A549 (cell line): ENCODE data around the gene EIF2B2. TPM values are rescaled to one million over a fixed set of nuclear protein-coding genes. Genes with fewer than 3 reads are reported as not detected.

Source experiments
- ATAC-seq, 2 experiments: fragments of 200-7000 bp in 1 of 2; fragments of >200 bp in 1 of 2; cut with Nextera tagmentation in 1 of 2; cut with Tn5 transposase in 1 of 2; 3 replicates each; pipeline versions ENCODE4 v1.8.0 to v1.9.1; 2018 to 2020; ENCODE audit warnings: mild to moderate bottlenecking in 1 of 2, moderate library complexity in 1 of 2
- CTCF ChIA-PET: fragments of 300-600 bp; sonication (Branson Sonifier 250); formaldehyde crosslinking; extraction: SDS; loops from one replicate; lab custom pipeline; 2021; ENCODE audit warnings: antibody characterized with exemption, inconsistent platforms; lab: Yijun Ruan, JAX
- POLR2A ChIA-PET: fragments of 350-600 bp; formaldehyde crosslinking; extraction: SDS; loops from one replicate; lab custom pipeline; 2021; ENCODE audit warnings: antibody characterized with exemption, inconsistent platforms; lab: Yijun Ruan, JAX
- DNase-seq, 2 experiments: peaks; one replicate each; pipeline versions ENCODE4 v3.0.0 to v3.0.0-alpha.2; 2011 to 2016; ENCODE audit warnings: low read depth in 1 of 2, low spot score in 1 of 2
- FAIRE-seq: peaks from 2 replicates; lab custom pipeline; 2011; peaks lifted over from hg19 to GRCh38; lab: Jason Lieb, UNC
- H3K27ac ChIP-seq, 2 experiments: fragments of >200 bp; sonication (Bioruptor Twin); formaldehyde crosslinking; 3 replicates each; pipeline ENCODE4 v1.5.1; 2016 to 2017
- H3K4me1 ChIP-seq: fragments of >200 bp; sonication (Bioruptor Twin); formaldehyde crosslinking; 3 replicates; pipeline ENCODE4 v1.6.1; 2016
- H3K4me2 ChIP-seq: fragments of >200 bp; sonication (Bioruptor Twin); formaldehyde crosslinking; 3 replicates; pipeline ENCODE4 v1.6.1; 2016
- H3K4me3 ChIP-seq: fragments of >200 bp; sonication (Bioruptor Twin); formaldehyde crosslinking; 3 replicates; pipeline ENCODE4 v1.5.1; 2016
- H3K9me3 ChIP-seq: fragments of >200 bp; sonication (Bioruptor Twin); formaldehyde crosslinking; 3 replicates; pipeline ENCODE4 v1.6.1; 2016
- CHD4 ChIP-seq: fragments of 200-600 bp; sonication (generic); IDR thresholded peaks from 2 replicates; pipeline ENCODE4 v1.6.1; 2016; ENCODE audit warnings: antibody characterized with exemption, mild to moderate bottlenecking, borderline replicate concordance
- CTCF ChIP-seq: fragments of >200 bp; sonication (Bioruptor Twin); formaldehyde crosslinking; IDR thresholded peaks from 3 replicates; pipeline ENCODE4 v1.5.1; 2016
- EP300 ChIP-seq, 2 experiments: fragments of >200 bp; sonication (Bioruptor Twin); formaldehyde crosslinking; IDR thresholded peaks; 2 replicates in 1 of 2; 3 replicates in 1 of 2; pipeline ENCODE4 v1.6.1; 2016 to 2017
- GATA3 ChIP-seq: IDR thresholded peaks from 2 replicates; pipeline ENCODE4 v1.6.1; 2012; ENCODE audit warnings: borderline replicate concordance
- HEYL ChIP-seq: fragments of 250-450 bp; sonication (Bioruptor Pico); IDR thresholded peaks from 2 replicates; pipeline ENCODE4 v1.8.0; 2021; ENCODE audit warnings: mild to moderate bottlenecking, moderate library complexity
- KDM5A ChIP-seq: fragments of 200-600 bp; sonication (generic); IDR thresholded peaks from 2 replicates; pipeline ENCODE4 v1.6.1; 2016; ENCODE audit warnings: antibody characterized with exemption, mild to moderate bottlenecking
- NR3C1 ChIP-seq: fragments of >200 bp; sonication (Bioruptor Twin); formaldehyde crosslinking; IDR thresholded peaks from 3 replicates; pipeline ENCODE4 v1.6.1; 2017
- PBX3 ChIP-seq: IDR thresholded peaks from 2 replicates; pipeline ENCODE4 v1.6.1; 2012
- RAD21 ChIP-seq, 2 experiments: fragments of >200 bp in 1 of 2; sonication (Bioruptor Twin) in 1 of 2; formaldehyde crosslinking in 1 of 2; IDR thresholded peaks in 1 of 2; conservative IDR thresholded peaks in 1 of 2; 2 replicates in 1 of 2; 3 replicates in 1 of 2; pipeline ENCODE4 v1.6.1; 2012 to 2018; ENCODE audit warnings: inconsistent platforms in 1 of 2
- RARB ChIP-seq: fragments of 250-450 bp; sonication (Bioruptor Pico); IDR thresholded peaks from 2 replicates; pipeline ENCODE4 v1.8.0; 2021; ENCODE audit warnings: mild to moderate bottlenecking, moderate library complexity
- RCOR1 ChIP-seq: fragments of 150-350 bp; IDR thresholded peaks from 2 replicates; pipeline ENCODE4 v1.6.1; 2014; ENCODE audit warnings: antibody characterized with exemption, low read length, low read depth
- SMC3 ChIP-seq: fragments of >200 bp; sonication (Bioruptor Twin); formaldehyde crosslinking; IDR thresholded peaks from 3 replicates; pipeline ENCODE4 v1.6.1; 2018; ENCODE audit warnings: inconsistent platforms
- SREBF2 ChIP-seq: fragments of 450-650 bp; IDR thresholded peaks from 2 replicates; pipeline ENCODE4 v1.6.1; 2014; ENCODE audit warnings: mild to moderate bottlenecking, moderate library complexity
- TP53 ChIP-seq: fragments of 250-450 bp; sonication (Bioruptor Pico); IDR thresholded peaks from 2 replicates; pipeline ENCODE4 v1.5.0; 2021; ENCODE audit warnings: mild to moderate bottlenecking, moderate library complexity
- WGBS: methylation state at CpG from one replicate; pipeline ENCODE4 v1.1.6; 2017; ENCODE audit errors: missing lambda C conversion rate; 5-methylcytosine and 5-hydroxymethylcytosine counted together
- polyA plus RNA-seq, 4 experiments: library from polyadenylated mRNA; depleted of rRNA in 3 of 4; stranded (reverse); fragments of >200 nt; fragmentation: RNase III in 1 of 4; extraction: RNeasy Plus Mini Kit Qiagen cat#74134 plus additional on column Dnase treatment in 1 of 4; gene quantifications; 2 replicates in 3 of 4; 3 replicates in 1 of 4; pipeline ENCODE4 v1.2.3, GENCODE V29; 2011 to 2017
- TF ChIP-seq, protein P1 (sequence below): fragments of 150-350 bp; IDR thresholded peaks from 2 replicates; pipeline ENCODE4 v1.6.1; 2014; ENCODE audit warnings: low read depth, mild to moderate bottlenecking, low read length
- TF ChIP-seq, protein P2 (sequence below): IDR thresholded peaks from 2 replicates; pipeline ENCODE4 v1.6.1; 2012

Gene EIF2B2
- polyA plus RNA-seq, 2 of the 4 experiments (the other 2 are of a cell fraction), result 88.4 to 116 TPM

- POLR2A ChIA-PET, result interaction anchor here (1.0 to 1.4 kb wide), 3 partner anchors 11 to 123 kb away, joined by 3 to 4 read pairs (median 3); partner anchors contain the start of gene NEK9
Observed at GRCh38 chr14:75003250-75004027, 718 bp downstream of the EIF2B2 start.

GRCh38 chr14:75005357-75005756, 2.6 kb downstream of the EIF2B2 start:
- WGBS, result 94% methylated on average over 3 of the region's 3 CpGs
- ATAC-seq (no peak), DNase-seq (no peak), FAIRE-seq (no peak)
- H3K9me3 ChIP-seq, result peaks cover 7% of the 10 kb centered on the region; the same call in 1 of the 3 replicates
- H3K4me2 ChIP-seq, result no peak overlapping the region
- ChIA-PET CTCF (interaction anchor here (1.3 to 1.8 kb wide), 2 partner anchors 14 to 60 kb away, joined by 4 to 8 read pairs; no protein-coding TSS in a partner anchor), POLR2A (interaction anchor here (0.6 kb wide), 1 partner anchor 283 kb away, joined by 3 read pairs; no protein-coding TSS in a partner anchor)
- peaks cover 8% of the 10 kb centered on the region; the same call in 2 of the 3 replicates for H3K4me1 ChIP-seq
- no peak overlapping the region for H3K4me3 ChIP-seq
- no peak overlapping the region for H3K27ac ChIP-seq
- TF ChIP-seq RAD21 (conservative IDR thresholded peaks at IDR 0.05 in 1 of 2, IDR thresholded peaks at IDR 0.05 in 1 of 2) (no peak), SREBF2 (no peak), RCOR1 (no peak), RARB (no peak), TP53 (CRISPR knock-in tag) (no peak), KDM5A (no peak), HEYL (CRISPR knock-in tag) (no peak), EP300 (IDR thresholded peaks at IDR 0.05) (no peak), CTCF (no peak), SMC3 (no peak), CHD4 (no peak), NR3C1 (no peak), GATA3 (no peak)
- TF ChIP-seq, protein P1, sequence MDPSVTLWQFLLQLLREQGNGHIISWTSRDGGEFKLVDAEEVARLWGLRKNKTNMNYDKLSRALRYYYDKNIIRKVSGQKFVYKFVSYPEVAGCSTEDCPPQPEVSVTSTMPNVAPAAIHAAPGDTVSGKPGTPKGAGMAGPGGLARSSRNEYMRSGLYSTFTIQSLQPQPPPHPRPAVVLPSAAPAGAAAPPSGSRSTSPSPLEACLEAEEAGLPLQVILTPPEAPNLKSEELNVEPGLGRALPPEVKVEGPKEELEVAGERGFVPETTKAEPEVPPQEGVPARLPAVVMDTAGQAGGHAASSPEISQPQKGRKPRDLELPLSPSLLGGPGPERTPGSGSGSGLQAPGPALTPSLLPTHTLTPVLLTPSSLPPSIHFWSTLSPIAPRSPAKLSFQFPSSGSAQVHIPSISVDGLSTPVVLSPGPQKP, result no peak
- TF ChIP-seq, protein P2, sequence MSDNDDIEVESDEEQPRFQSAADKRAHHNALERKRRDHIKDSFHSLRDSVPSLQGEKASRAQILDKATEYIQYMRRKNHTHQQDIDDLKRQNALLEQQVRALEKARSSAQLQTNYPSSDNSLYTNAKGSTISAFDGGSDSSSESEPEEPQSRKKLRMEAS, result no peak

More at GRCh38 chr14:75003250-75004027, 718 bp downstream of the EIF2B2 start:
- CTCF ChIA-PET, result interaction anchor here (0.5 to 2.8 kb wide), 9 partner anchors 15 to 102 kb away, joined by 3 to 12 read pairs (median 6); no protein-coding TSS in a partner anchor
- TF ChIP-seq KDM5A (peak; percentile 42), HEYL (CRISPR knock-in tag) (no peak)
- TF ChIP-seq, all 56 proteins: peak for 1
- ATAC-seq, result peak in 1 of 2 experiments; percentile 30; a peak in 4 of 6 replicates
- H3K4me2 ChIP-seq, result peak overlapping the region; percentile 82
- H3K4me1 ChIP-seq, result peaks cover 8% of the 10 kb centered on the region; the same call in 2 of the 3 replicates
- peaks cover 7% of the 10 kb centered on the region; the same call in 1 of the 3 replicates for H3K9me3 ChIP-seq
- no peak for DNase-seq
- peak overlapping the region; percentile 81 to 90 for H3K27ac ChIP-seq
- FAIRE-seq, result no peak
- WGBS, result 12% methylated on average over 17 of the region's 18 CpGs
- peak overlapping the region; percentile 82 for H3K4me3 ChIP-seq

DNA sequence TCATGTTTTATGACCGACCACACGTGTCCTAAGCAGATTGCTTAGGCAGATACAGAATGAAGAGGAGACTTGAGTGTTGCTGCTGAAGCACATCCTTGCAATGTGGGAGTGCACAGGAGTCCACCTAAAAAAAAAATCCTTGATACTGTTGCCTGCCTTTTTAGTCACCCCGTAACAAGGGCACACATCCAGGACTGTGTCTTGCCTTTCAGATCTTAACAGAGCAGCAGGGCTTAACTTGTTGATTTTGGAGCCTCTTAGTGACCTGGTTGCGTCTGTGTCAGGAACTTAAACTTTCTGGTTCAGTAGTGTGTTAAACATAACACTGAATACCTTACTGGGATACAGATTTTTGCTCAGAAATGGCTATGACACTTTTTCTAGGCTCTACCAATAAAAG, 6.5 kb downstream of the EIF2B2 start:
- Histone ChIP-seq H3K4me3 (no peak overlapping the region), H3K4me2 (no peak overlapping the region), H3K4me1 (peaks cover 14% of the 10 kb centered on the region; the same call in 2 of the 3 replicates), H3K9me3 (no peaks in the 10 kb centered on the region), H3K27ac (no peak overlapping the region)
- FAIRE-seq (no peak), DNase-seq (no peak), ATAC-seq (no peak)
- WGBS, result 88% methylated on average over 4 of the region's 4 CpGs
- ChIA-PET CTCF (interaction anchor here (1.0 to 1.9 kb wide), 3 partner anchors 7 to 81 kb away, joined by 3 to 7 read pairs (median 4); no protein-coding TSS in a partner anchor), POLR2A (no interaction called here)
- no peak for TF ChIP-seq PBX3
